Nucleus accumbens (tissue), 56 donors: ENCODE data around the gene ZNF711.
"Not testable (repeated sequence)": the region's sequence is repeated elsewhere in the genome, so short reads cannot be mapped to it uniquely, and the experiment has no call there.

ENCODE experiments used
- DNase-seq, 56 donors: peaks; one replicate each; lab custom pipeline; 2025; lab: John Stamatoyannopoulos, UW

ZNF711 gene

GRCh38 chrX:85243761-85244449, at the start of gene ZNF711, which contains the start of gene SATL1:
Gene ZNF711 (plus strand): TSS chrX:85243991. CDS start chrX:85247573, 3,582 bp downstream.
Gene SATL1 (minus strand): TSS chrX:85243779. CDS start chrX:85108968, 134,811 bp downstream.
- DNase-seq: peak in 55 of 56 donors; percentile 2 to 80 (median 36)

GRCh38 chrX:85196319-85196718, 47.5 kb upstream of the ZNF711 start:
- no peak for DNase-seq

GRCh38 chrX:85203461-85203970, 40.3 kb upstream of the ZNF711 start:
- no peak for DNase-seq

GRCh38 chrX:85213792-85214530, 29.8 kb upstream of the ZNF711 start:
- no peak for DNase-seq

GRCh38 chrX:85215946-85216345, 27.8 kb upstream of the ZNF711 start:
- no peak for DNase-seq

- no peak for DNase-seq
Measured at GRCh38 chrX:85221361-85221760, 22.4 kb upstream of the ZNF711 start.

GRCh38 chrX:85223359-85223758, 20.4 kb upstream of the ZNF711 start:
- DNase-seq: no peak

- no peak for DNase-seq
Measured at GRCh38 chrX:85243155-85243554, 636 bp upstream of the ZNF711 start.

GRCh38 chrX:85244450-85245211, 840 bp downstream of the ZNF711 start:
- peak in 35 of 56 donors; percentile 0 to 36 (median 9) for DNase-seq

- not testable (repeated sequence) for DNase-seq
Measured at GRCh38 chrX:85285286-85285685, 41.5 kb downstream of the ZNF711 start.

- DNase-seq: no peak
Measured at GRCh38 chrX:85288992-85289723, 45.4 kb downstream of the ZNF711 start.

GRCh38 chrX:85303544-85303943, 59.8 kb downstream of the ZNF711 start:
- no peak for DNase-seq

GRCh38 chrX:85309717-85310116, 65.9 kb downstream of the ZNF711 start:
- no peak for DNase-seq

GRCh38 chrX:85311348-85311747, 67.6 kb downstream of the ZNF711 start:
- DNase-seq: not testable (repeated sequence)
